Activated naive CD8-positive, alpha-beta T cell treated with anti-CD3 and anti-CD28 coated beads for 36 hours (primary cell): ENCODE data around the gene TIMM10. TPM values are rescaled to one million over a fixed set of nuclear protein-coding genes. Genes with fewer than 3 reads are reported as not detected.
"Not testable (repeated sequence)": the region's sequence is repeated elsewhere in the genome, so short reads cannot be mapped to it uniquely, and the experiment has no call there.

Experiments
- DNase-seq: peaks from one replicate; pipeline ENCODE4 v3.0.0; 2021
- H3K27ac Mint-ChIP-seq: one replicate; pipeline ENCODE4 v1.8.0; 2022; ENCODE audit warnings: mild to moderate bottlenecking, moderate library complexity, mixed read lengths
- H3K27me3 Mint-ChIP-seq: one replicate; pipeline ENCODE4 v1.8.0; 2022; ENCODE audit warnings: mild to moderate bottlenecking, mixed read lengths
- H3K36me3 Mint-ChIP-seq: one replicate; pipeline ENCODE4 v1.8.0; 2021; ENCODE audit warnings: mild to moderate bottlenecking, mixed read lengths
- H3K4me1 Mint-ChIP-seq: one replicate; pipeline ENCODE4 v1.8.0; 2021; ENCODE audit warnings: mixed read lengths
- H3K4me3 Mint-ChIP-seq: one replicate; pipeline ENCODE4 v1.8.0; 2022; ENCODE audit warnings: mild to moderate bottlenecking, moderate library complexity, mixed read lengths
- H3K9me3 Mint-ChIP-seq: one replicate; pipeline ENCODE4 v1.8.0; 2022; ENCODE audit warnings: mixed read lengths
- total RNA-seq, 2 experiments: library from RNA; stranded (reverse); gene quantifications; one replicate each; pipeline ENCODE4 v1.2.3, GENCODE V29; 2021

TIMM10 gene
- total RNA-seq, 2 experiments from 2014 or later = 134 to 137 TPM

DNA sequence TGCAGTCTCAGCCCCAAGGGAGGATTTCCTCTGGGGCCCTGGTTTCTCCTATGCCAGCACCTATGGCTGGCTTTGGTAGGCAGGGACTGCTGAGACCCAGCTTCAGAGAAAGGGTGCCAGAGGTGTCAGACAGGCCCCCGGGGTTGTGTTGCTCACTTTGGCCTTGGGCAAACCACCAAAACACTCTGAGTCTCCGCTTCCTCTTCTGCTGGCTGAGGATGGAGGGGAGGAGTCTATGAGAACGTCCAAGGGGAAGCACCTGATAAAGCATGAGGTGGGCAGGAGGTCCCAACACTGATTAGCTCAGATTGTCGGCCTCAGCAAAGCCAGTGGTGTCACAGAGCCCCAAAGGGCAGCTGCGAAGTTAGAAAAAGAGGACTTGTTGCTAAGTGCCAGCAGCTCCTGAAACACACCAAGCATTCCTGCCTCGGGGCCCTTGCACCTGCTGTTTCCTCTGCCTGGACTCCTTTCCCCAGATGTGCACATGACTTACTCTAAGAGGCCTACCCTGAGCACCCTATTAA lies 17.4 kb upstream of the TIMM10 start:
- H3K4me1 Mint-ChIP-seq = peaks cover 14% of the 10 kb centered on the region
- no peaks in the 10 kb centered on the region for H3K27me3 Mint-ChIP-seq
- H3K9me3 Mint-ChIP-seq = no peaks in the 10 kb centered on the region
- H3K27ac Mint-ChIP-seq = peak overlapping the region; percentile 69
- H3K36me3 Mint-ChIP-seq = peaks cover 27% of the 10 kb centered on the region
- no peak overlapping the region for H3K4me3 Mint-ChIP-seq
- DNase-seq = peak; percentile 26

DNA sequence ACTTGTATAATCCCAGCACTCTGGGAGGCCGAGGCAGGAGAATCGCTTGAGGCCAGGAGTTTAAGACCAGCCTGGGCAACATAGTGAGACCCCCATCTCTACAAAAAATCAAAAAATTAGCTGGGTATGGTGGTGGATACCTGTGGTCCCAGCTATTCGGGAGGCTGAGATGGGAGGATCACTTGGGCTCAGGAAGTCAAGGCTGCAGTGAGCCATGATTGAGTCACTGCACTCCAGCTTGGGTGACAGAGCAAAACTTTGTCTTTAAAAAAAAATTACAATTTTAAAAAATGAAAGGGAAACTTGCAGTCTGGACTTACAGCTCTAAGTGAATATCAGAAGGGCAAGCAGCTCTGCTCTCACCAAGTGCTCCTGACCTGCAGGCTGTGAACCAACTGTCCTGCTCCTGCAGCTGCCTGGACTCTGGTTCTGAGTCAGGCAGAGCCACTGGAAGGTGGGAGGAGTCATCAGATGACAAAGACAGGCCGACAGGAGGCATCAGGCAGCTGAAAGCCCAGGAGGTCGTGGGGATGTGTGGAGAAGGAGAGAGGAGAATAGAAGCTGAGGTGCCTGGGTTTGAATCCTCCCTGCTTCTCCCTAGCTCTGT lies 16.4 kb upstream of the TIMM10 start:
- no peak for DNase-seq
- Mint-ChIP-seq H3K9me3 (no peaks in the 10 kb centered on the region), H3K36me3 (peaks cover 19% of the 10 kb centered on the region), H3K27ac (peak overlapping the region; percentile 74), H3K4me3 (no peak overlapping the region), H3K27me3 (no peaks in the 10 kb centered on the region), H3K4me1 (peaks cover 14% of the 10 kb centered on the region)

DNA sequence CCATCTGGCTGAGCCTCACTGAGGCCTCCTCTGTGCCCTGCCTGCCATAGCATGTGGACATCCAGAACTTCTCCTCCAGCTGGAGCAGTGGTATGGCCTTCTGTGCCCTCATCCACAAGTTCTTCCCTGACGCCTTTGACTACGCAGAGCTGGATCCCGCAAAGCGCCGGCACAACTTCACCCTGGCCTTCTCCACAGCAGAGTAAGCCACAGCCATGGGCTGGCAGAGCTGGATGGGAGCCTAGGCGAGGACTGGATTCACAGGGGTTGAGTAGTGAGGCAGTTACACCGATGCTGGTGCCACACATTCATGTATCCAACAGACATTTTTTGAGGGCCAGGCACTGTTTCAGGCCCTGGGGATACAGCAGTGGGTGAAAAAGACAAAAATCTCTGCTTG lies 15.9 kb upstream of the TIMM10 start:
- Mint-ChIP-seq H3K4me1 (peaks cover 14% of the 10 kb centered on the region), H3K27ac (no peak overlapping the region), H3K36me3 (peaks cover 15% of the 10 kb centered on the region), H3K4me3 (no peak overlapping the region), H3K27me3 (no peaks in the 10 kb centered on the region), H3K9me3 (no peaks in the 10 kb centered on the region)
- no peak for DNase-seq

DNA sequence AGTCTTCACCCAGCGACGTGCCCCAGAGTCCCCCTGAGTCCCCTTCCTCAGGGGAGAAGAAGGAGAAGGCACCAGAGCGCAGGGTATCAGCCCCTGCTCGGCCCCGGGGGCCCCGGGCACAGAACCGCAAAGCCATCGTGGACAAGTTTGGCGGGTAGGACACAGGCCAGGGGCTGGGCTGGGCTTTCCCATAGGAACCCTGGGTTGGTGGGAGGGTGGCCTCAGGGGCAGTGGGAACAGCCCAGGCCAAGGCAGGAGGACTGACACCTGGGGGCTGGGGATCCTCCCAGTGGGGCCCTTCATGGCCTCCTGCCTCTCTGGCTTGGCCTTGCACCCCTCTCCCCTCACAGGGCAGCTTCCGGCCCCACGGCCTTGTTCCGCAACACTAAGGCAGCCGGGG lies 15.3 kb upstream of the TIMM10 start:
- no peak for DNase-seq
- Mint-ChIP-seq H3K27ac (no peak overlapping the region), H3K9me3 (no peaks in the 10 kb centered on the region), H3K36me3 (peaks cover 15% of the 10 kb centered on the region), H3K4me1 (peaks cover 14% of the 10 kb centered on the region), H3K4me3 (no peak overlapping the region), H3K27me3 (no peaks in the 10 kb centered on the region)

DNA sequence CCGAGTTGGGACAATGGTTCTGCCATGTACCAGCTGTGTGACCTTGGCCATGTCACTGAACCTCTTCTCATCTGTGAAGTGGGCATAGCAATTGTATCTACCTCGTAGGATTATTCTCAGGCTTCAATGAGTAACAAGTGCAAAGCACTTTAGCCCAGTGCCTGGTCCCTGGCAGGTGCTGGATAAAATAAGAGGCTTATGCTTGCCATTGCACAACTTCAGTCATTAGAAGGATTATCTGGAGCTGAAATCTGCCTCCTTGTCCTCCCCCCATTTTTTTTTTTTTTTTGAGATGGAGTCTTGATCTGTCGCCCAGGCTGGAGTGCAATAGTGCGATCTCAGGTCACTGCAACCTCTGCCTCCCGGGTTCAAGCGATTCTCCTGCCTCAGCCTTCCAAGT lies 14.0 kb upstream of the TIMM10 start:
- H3K9me3 Mint-ChIP-seq = no peaks in the 10 kb centered on the region
- H3K27ac Mint-ChIP-seq = no peak overlapping the region
- DNase-seq = no peak
- no peaks in the 10 kb centered on the region for H3K27me3 Mint-ChIP-seq
- no peak overlapping the region for H3K4me3 Mint-ChIP-seq
- H3K4me1 Mint-ChIP-seq = peaks cover 14% of the 10 kb centered on the region
- peaks cover 12% of the 10 kb centered on the region for H3K36me3 Mint-ChIP-seq

DNA sequence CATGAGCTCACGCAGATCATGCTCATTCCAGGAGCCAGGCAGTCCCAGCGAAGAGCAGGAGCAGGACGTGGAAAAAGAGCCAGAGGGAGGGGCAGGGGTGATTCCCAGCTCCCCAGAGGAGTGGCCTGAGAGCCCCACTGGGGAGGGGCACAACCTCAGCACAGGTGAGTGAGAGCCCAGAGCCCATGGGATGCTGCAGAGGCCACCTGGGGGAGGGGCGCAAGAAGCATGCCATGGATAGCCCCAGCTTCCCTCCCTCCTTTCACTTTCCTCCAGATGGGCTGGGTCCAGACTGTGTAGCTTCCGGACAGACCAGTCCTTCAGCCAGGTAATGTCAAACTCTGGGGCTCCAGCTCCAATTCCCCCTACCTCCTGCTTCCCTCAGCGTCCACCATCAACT lies 13.0 kb upstream of the TIMM10 start:
- Mint-ChIP-seq H3K4me1 (peaks cover 14% of the 10 kb centered on the region), H3K9me3 (no peaks in the 10 kb centered on the region)
- no peak for DNase-seq

DNA sequence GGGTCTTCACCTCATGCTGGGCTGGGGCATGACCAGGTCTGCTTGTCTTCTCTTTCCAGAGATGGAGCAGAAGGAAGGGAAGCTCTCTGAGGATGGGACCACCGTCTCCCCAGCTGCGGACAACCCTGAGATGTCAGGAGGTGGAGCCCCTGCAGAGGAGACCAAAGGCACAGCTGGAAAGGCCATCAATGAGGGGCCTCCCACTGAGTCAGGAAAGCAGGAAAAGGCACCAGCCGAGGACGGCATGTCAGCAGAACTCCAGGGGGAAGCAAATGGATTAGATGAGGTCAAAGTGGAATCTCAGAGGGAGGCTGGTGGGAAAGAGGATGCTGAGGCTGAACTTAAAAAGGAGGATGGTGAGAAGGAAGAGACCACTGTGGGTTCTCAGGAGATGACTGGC lies 12.0 kb upstream of the TIMM10 start:
- Mint-ChIP-seq H3K4me1 (peaks cover 6% of the 10 kb centered on the region), H3K4me3 (no peak overlapping the region), H3K36me3 (peaks cover 5% of the 10 kb centered on the region), H3K27me3 (no peaks in the 10 kb centered on the region), H3K9me3 (no peaks in the 10 kb centered on the region), H3K27ac (no peak overlapping the region)
- no peak for DNase-seq

More for the DNA sequence above, 13.0 kb upstream of the TIMM10 start:
- Mint-ChIP-seq H3K36me3 (peaks cover 11% of the 10 kb centered on the region), H3K27me3 (no peaks in the 10 kb centered on the region), H3K4me3 (no peak overlapping the region), H3K27ac (no peak overlapping the region)

DNA sequence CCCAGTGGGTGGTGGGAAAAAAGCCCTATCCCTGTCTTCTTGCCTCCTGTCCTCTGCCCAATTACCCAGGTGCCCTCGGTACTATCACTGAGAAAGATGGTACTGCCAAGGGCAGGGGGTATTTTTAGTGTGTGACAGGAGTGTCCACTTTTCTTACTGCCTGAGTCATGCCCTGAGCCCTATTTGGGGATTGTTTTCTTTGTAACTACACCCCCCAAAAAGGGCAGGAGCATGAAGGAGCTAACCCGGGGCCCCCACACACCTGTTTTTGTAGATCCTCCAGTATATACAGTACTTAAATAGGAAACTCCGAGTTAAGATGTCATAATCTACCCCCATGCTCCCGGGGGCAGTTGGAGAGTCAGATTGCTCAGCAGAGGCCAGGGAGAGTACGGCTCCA lies 10.6 kb upstream of the TIMM10 start:
- no peaks in the 10 kb centered on the region for H3K27me3 Mint-ChIP-seq
- H3K36me3 Mint-ChIP-seq = no peaks in the 10 kb centered on the region
- H3K4me1 Mint-ChIP-seq = no peaks in the 10 kb centered on the region
- H3K27ac Mint-ChIP-seq = no peak overlapping the region
- no peaks in the 10 kb centered on the region for H3K9me3 Mint-ChIP-seq
- DNase-seq = no peak
- no peak overlapping the region for H3K4me3 Mint-ChIP-seq

DNA sequence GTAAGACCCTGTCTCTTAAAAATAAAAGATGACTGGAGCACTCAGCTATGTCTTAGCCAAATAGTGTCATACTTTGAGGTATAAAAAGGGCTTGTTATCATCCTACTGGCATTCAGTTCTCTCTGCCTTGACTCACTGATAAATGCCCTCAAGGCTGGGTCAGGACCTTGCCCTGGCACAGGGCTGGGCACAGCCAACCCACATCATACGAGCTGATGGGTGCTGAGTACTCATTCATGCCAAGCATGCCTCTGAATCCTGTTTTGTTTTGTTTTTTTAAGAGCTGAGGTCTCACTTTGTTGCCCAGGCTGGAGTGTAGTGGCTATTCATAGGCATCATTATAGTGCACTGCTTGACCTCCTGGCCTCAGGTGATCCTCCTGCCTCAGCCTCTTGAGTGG lies 8.8 kb upstream of the TIMM10 start:
- Mint-ChIP-seq H3K9me3 (no peaks in the 10 kb centered on the region), H3K27me3 (no peaks in the 10 kb centered on the region), H3K4me3 (no peak overlapping the region), H3K36me3 (no peaks in the 10 kb centered on the region), H3K27ac (no peak overlapping the region), H3K4me1 (no peaks in the 10 kb centered on the region)
- DNase-seq = no peak

DNA sequence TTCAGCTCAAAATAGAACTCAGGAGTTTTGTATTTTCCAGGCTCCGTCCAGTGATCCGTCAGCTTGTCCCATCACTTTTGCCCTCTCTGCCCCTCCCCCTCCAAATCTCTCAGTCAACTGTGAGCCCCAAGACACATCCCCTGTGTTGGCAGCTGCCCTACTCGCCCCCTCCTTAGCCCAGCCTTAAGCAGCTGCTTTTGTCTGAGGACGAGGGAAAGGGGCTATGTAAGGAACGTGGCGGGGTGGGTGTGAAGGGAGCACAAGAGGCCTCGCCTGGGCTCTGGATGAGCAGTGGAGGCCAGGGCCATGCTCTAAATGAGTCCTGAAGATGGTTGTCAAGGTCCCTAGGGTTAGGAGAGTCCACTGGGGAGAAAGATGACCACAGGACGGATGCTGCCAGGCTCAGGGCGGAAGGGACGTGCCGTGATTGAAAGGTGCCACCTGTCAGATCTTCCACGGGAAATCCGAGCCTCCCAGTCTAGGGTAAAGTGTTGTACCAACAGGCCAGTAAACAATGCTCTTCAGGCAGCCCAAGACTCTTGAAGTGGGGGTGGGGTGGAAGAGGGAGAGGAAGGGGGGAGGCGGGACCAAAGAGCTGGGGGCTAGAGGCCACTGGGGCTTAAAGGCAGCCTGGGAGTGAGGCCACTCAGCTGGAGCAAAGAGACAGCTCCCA lies 6.5 kb upstream of the TIMM10 start, which contains the start of gene SMTNL1:
SMTNL1 (plus strand) TSS at position 649 of the 673 bp plus-strand sequence. CDS start 5,048 bp downstream, outside the sequence.
- Mint-ChIP-seq H3K4me1 (no peaks in the 10 kb centered on the region), H3K36me3 (no peaks in the 10 kb centered on the region), H3K9me3 (no peaks in the 10 kb centered on the region), H3K4me3 (no peak within 1 kb of the TSS), H3K27ac (no peak within 1 kb of the TSS), H3K27me3 (no peaks in the 10 kb centered on the region)
- DNase-seq = no peak

DNA sequence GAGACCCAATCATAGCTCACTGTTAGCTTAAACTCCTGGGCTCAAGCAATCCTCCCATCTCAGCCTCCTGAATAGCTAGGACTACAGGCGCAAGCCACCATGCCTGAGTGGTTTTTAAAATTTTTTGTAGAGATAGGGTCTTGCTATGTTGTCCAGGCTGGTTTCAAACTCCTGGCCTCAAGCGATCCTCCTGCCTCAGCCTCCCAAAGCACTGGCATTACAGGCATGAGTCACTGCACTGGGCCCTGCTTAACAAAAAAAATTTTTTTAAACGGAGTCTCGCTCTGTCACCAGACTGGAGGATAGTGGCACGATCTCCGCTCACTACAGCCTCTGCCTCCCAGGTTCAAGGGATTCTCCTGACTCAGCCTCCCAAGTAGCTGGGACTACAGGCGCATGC lies 3.9 kb upstream of the TIMM10 start:
- DNase-seq, H3K9me3 Mint-ChIP-seq, H3K27ac Mint-ChIP-seq, H3K4me1 Mint-ChIP-seq, H3K4me3 Mint-ChIP-seq, H3K36me3 Mint-ChIP-seq, H3K27me3 Mint-ChIP-seq: not testable (repeated sequence)

DNA sequence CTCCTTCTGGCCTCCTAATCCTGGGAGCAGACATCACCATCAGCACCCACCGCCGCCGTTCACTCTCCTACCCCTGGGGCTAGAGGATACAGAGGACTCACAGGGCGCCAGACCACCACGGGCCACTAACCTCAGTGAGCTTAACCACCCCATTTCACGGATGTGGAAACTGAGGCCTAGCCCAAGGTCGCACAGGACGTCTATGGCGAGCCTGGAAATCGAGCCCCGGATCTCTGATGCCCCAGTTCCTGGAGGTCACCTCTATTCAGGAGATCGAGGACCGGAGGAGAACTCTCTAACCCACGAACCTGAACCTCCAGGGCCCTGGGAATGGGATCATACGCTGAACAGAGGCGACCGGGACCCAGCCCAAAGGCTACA lies 349 bp downstream of the TIMM10 start:
- peaks cover 26% of the 10 kb centered on the region for H3K36me3 Mint-ChIP-seq
- DNase-seq = peak; percentile 14
- H3K4me1 Mint-ChIP-seq = peaks cover 20% of the 10 kb centered on the region
- H3K27me3 Mint-ChIP-seq = no peaks in the 10 kb centered on the region
- peak overlapping the region; percentile 93 for H3K4me3 Mint-ChIP-seq
- no peaks in the 10 kb centered on the region for H3K9me3 Mint-ChIP-seq
- peak overlapping the region; percentile 92 for H3K27ac Mint-ChIP-seq

DNA sequence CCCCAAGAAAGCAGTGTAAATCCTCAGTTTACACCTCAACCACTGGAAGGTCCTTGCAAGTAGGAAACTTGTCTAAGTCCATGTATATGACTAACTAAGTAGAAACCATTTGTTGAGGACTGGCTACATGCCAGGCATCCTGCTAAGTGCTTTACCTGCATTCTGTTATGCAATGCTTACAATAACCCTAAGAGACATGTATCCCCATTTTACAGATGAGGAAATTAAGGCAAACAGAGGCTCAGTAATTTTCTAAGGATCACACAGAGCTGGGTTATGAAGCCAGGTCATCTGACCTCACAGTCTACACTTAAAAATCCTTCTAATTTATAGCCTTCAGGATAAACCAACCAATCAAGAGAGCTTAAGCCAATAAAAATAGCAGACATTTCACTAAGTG lies 1.5 kb downstream of the TIMM10 start:
- no peak for DNase-seq
- peaks cover 20% of the 10 kb centered on the region for H3K4me1 Mint-ChIP-seq
- H3K36me3 Mint-ChIP-seq = peaks cover 32% of the 10 kb centered on the region
- H3K4me3 Mint-ChIP-seq = no peak overlapping the region
- H3K27me3 Mint-ChIP-seq = no peaks in the 10 kb centered on the region
- H3K9me3 Mint-ChIP-seq = no peaks in the 10 kb centered on the region
- H3K27ac Mint-ChIP-seq = peak overlapping the region; percentile 59

DNA sequence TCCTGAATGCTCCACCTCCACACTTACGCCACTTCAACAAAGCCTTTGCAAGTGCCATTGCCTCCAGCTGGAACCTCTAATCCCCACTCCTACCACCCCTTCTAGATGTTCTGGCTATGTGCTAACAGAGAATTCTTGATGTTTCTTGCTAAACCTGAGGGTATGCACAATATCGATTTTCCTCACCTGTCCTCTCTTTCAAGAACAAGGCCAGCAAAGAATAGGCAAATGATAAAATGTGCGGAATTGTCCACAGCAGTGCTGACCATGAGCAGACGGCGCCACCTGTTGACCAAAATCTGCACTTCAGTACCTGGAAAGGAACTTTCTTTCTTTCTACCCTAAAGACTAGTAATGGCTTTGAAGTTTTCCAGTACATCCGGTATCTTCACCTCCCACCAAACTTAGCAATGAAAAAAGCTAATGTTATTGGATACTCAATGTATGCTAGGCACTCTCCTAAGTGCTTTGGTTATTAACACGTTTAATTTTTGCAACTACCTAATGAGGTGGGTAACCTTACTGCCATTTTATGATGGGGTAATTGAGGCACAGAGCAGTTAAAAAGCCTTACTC lies 3.4 kb downstream of the TIMM10 start:
- Mint-ChIP-seq H3K4me3 (no peak overlapping the region), H3K36me3 (peaks cover 32% of the 10 kb centered on the region), H3K9me3 (no peaks in the 10 kb centered on the region), H3K27me3 (no peaks in the 10 kb centered on the region), H3K27ac (peak overlapping the region; percentile 74), H3K4me1 (peaks cover 20% of the 10 kb centered on the region)
- peak; percentile 65 for DNase-seq

DNA sequence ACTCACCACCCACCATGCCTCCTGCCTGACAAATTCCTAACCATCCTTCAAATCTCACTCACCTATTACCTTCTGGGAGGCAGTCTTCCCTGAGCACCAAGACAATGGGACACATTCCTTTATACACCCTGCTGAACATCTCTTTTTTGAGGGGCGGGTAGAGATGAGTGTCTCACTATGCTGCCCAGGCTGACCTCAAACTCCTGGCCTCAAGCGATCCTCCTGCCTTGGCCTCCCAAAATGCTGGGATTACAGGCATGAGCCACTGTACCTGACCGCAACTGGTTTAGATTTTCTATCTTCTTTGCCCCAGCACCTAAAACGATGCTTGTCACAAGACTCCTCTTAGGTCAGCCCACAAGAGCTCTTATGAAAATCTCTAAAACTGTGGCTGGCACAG lies 7.1 kb downstream of the TIMM10 start:
- Mint-ChIP-seq H3K4me1 (peaks cover 9% of the 10 kb centered on the region), H3K27me3 (no peaks in the 10 kb centered on the region), H3K4me3 (no peak overlapping the region), H3K9me3 (no peaks in the 10 kb centered on the region), H3K27ac (no peak overlapping the region), H3K36me3 (peaks cover 18% of the 10 kb centered on the region)
- DNase-seq = no peak

DNA sequence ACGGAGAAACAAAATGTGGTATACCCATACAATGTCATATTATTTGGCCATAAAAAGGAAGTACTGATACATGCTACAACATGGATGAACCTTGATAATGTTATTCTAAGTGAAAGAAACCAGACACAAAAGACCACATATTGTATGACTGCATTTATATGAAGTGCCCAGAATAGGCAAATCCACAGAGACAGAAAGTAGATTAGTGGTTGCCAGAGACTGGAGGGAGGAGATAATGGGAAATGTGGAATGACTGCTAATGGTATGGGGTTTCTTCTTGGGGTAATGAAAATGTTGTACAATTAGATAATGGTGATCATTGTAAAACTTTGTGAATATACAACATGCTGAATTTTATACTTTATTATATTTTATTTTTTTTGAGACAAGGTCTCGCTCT lies 9.4 kb downstream of the TIMM10 start:
- H3K27ac Mint-ChIP-seq = no peak overlapping the region
- H3K27me3 Mint-ChIP-seq = no peaks in the 10 kb centered on the region
- no peak overlapping the region for H3K4me3 Mint-ChIP-seq
- DNase-seq = no peak
- H3K9me3 Mint-ChIP-seq = no peaks in the 10 kb centered on the region
- peaks cover 3% of the 10 kb centered on the region for H3K4me1 Mint-ChIP-seq
- peaks cover 10% of the 10 kb centered on the region for H3K36me3 Mint-ChIP-seq
